GM23338 (cell line): ENCODE results near the gene GPC6.

ENCODE experiments used
- CREB1 ChIP-seq: fragments of 250-450 bp; sonication (Bioruptor Pico); IDR thresholded peaks from 2 replicates; pipeline ENCODE4 v1.5.0; 2020; ENCODE audit warnings: low read depth, mild to moderate bottlenecking, moderate library complexity
- EZH2 ChIP-seq: fragments of 200-600 bp; sonication (generic); IDR thresholded peaks from one replicate; pipeline ENCODE4 v1.8.0; 2017; ENCODE audit warnings: antibody characterized with exemption, mild to moderate bottlenecking, low read depth; ENCODE audit not compliant: unreplicated experiment
- EZH2phosphoT487 ChIP-seq: fragments of 200-600 bp; sonication (generic); IDR thresholded peaks from one replicate; pipeline ENCODE4 v1.8.1; 2018; ENCODE audit warnings: antibody characterized with exemption; ENCODE audit not compliant: unreplicated experiment
- JUNB ChIP-seq: IDR thresholded peaks from one replicate; pipeline ENCODE4 v1.6.1; 2016; ENCODE audit warnings: antibody characterized with exemption; ENCODE audit not compliant: unreplicated experiment
- NANOG ChIP-seq: IDR thresholded peaks from 2 replicates; pipeline ENCODE4 v1.6.1; 2016; ENCODE audit warnings: antibody characterized with exemption, borderline replicate concordance
- POLR2AphosphoS5 ChIP-seq: IDR thresholded peaks from 2 replicates; pipeline ENCODE4 v1.6.1; 2016; ENCODE audit warnings: antibody characterized with exemption, low read depth
- STAT1 ChIP-seq: IDR thresholded peaks from one replicate; pipeline ENCODE4 v1.6.1; 2016; ENCODE audit warnings: antibody characterized with exemption; ENCODE audit not compliant: unreplicated experiment
- ZNF114 ChIP-seq: fragments of 250-450 bp; sonication (Bioruptor Pico); IDR thresholded peaks from 2 replicates; pipeline ENCODE4 v1.5.0; 2020; ENCODE audit warnings: mild to moderate bottlenecking, moderate library complexity
- ZNF331 ChIP-seq: fragments of 250-450 bp; sonication (Bioruptor Pico); IDR thresholded peaks from 2 replicates; pipeline ENCODE4 v1.5.0; 2020; ENCODE audit warnings: low read depth, mild to moderate bottlenecking, moderate library complexity
- TF ChIP-seq, protein P1 (sequence below), 2 experiments: fragments of 200-600 bp in 1 of 2; sonication (generic) in 1 of 2; conservative IDR thresholded peaks; 2 replicates each; pipeline versions ENCODE4 v1.5.1 to v1.6.1; 2016 to 2017; ENCODE audit warnings: antibody characterized with exemption in 2 of 2, low read depth in 2 of 2, mild to moderate bottlenecking in 2 of 2, moderate library complexity in 1 of 2
- TF ChIP-seq, protein P2 (sequence below): IDR thresholded peaks from one replicate; pipeline ENCODE4 v1.6.1; 2018; ENCODE audit warnings: antibody characterized with exemption; ENCODE audit not compliant: unreplicated experiment
- TF ChIP-seq, protein P3 (sequence below): fragments of 250-450 bp; sonication (Bioruptor Pico); IDR thresholded peaks from 2 replicates; pipeline ENCODE4 v1.5.0; 2020; ENCODE audit warnings: mild to moderate bottlenecking, moderate library complexity
- TF ChIP-seq, protein P4 (sequence below): IDR thresholded peaks from 2 replicates; pipeline ENCODE4 v1.6.1; 2016; ENCODE audit warnings: antibody characterized with exemption

DNA sequence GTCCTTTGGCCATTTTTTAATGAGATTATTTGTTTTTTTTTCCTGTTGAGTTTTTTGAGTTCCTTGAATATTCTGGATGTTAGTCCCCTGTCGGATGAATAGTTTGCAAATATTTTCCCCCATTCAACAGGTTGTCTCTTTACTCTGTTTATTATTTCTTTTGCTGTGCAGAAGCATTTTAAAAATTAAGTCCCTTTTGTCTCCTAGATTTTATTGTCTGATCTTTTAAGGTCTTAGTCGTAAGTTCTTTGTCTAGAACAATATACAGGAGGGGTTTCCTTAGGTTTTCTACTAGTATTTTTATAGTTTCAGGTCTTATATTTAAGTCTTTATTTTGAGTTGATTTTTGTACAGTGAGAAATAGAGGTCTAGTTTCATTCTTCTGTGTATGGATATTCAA is 284.4 kb downstream of the GPC6 start:
- TF ChIP-seq CREB1 (no peak), EZH2 (no peak), POLR2AphosphoS5 (no peak), JUNB (no peak), EZH2phosphoT487 (no peak), ZNF331 (CRISPR knock-in tag) (no peak), ZNF114 (CRISPR knock-in tag) (no peak), STAT1 (no peak), NANOG (no peak)
- TF ChIP-seq, protein P1, sequence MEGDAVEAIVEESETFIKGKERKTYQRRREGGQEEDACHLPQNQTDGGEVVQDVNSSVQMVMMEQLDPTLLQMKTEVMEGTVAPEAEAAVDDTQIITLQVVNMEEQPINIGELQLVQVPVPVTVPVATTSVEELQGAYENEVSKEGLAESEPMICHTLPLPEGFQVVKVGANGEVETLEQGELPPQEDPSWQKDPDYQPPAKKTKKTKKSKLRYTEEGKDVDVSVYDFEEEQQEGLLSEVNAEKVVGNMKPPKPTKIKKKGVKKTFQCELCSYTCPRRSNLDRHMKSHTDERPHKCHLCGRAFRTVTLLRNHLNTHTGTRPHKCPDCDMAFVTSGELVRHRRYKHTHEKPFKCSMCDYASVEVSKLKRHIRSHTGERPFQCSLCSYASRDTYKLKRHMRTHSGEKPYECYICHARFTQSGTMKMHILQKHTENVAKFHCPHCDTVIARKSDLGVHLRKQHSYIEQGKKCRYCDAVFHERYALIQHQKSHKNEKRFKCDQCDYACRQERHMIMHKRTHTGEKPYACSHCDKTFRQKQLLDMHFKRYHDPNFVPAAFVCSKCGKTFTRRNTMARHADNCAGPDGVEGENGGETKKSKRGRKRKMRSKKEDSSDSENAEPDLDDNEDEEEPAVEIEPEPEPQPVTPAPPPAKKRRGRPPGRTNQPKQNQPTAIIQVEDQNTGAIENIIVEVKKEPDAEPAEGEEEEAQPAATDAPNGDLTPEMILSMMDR (conservative IDR thresholded peaks at IDR 0.05; ENCODE audit: low read depth in 2 of 2) = no peak
- TF ChIP-seq, protein P2, sequence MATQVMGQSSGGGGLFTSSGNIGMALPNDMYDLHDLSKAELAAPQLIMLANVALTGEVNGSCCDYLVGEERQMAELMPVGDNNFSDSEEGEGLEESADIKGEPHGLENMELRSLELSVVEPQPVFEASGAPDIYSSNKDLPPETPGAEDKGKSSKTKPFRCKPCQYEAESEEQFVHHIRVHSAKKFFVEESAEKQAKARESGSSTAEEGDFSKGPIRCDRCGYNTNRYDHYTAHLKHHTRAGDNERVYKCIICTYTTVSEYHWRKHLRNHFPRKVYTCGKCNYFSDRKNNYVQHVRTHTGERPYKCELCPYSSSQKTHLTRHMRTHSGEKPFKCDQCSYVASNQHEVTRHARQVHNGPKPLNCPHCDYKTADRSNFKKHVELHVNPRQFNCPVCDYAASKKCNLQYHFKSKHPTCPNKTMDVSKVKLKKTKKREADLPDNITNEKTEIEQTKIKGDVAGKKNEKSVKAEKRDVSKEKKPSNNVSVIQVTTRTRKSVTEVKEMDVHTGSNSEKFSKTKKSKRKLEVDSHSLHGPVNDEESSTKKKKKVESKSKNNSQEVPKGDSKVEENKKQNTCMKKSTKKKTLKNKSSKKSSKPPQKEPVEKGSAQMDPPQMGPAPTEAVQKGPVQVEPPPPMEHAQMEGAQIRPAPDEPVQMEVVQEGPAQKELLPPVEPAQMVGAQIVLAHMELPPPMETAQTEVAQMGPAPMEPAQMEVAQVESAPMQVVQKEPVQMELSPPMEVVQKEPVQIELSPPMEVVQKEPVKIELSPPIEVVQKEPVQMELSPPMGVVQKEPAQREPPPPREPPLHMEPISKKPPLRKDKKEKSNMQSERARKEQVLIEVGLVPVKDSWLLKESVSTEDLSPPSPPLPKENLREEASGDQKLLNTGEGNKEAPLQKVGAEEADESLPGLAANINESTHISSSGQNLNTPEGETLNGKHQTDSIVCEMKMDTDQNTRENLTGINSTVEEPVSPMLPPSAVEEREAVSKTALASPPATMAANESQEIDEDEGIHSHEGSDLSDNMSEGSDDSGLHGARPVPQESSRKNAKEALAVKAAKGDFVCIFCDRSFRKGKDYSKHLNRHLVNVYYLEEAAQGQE = no peak
- TF ChIP-seq, protein P3, sequence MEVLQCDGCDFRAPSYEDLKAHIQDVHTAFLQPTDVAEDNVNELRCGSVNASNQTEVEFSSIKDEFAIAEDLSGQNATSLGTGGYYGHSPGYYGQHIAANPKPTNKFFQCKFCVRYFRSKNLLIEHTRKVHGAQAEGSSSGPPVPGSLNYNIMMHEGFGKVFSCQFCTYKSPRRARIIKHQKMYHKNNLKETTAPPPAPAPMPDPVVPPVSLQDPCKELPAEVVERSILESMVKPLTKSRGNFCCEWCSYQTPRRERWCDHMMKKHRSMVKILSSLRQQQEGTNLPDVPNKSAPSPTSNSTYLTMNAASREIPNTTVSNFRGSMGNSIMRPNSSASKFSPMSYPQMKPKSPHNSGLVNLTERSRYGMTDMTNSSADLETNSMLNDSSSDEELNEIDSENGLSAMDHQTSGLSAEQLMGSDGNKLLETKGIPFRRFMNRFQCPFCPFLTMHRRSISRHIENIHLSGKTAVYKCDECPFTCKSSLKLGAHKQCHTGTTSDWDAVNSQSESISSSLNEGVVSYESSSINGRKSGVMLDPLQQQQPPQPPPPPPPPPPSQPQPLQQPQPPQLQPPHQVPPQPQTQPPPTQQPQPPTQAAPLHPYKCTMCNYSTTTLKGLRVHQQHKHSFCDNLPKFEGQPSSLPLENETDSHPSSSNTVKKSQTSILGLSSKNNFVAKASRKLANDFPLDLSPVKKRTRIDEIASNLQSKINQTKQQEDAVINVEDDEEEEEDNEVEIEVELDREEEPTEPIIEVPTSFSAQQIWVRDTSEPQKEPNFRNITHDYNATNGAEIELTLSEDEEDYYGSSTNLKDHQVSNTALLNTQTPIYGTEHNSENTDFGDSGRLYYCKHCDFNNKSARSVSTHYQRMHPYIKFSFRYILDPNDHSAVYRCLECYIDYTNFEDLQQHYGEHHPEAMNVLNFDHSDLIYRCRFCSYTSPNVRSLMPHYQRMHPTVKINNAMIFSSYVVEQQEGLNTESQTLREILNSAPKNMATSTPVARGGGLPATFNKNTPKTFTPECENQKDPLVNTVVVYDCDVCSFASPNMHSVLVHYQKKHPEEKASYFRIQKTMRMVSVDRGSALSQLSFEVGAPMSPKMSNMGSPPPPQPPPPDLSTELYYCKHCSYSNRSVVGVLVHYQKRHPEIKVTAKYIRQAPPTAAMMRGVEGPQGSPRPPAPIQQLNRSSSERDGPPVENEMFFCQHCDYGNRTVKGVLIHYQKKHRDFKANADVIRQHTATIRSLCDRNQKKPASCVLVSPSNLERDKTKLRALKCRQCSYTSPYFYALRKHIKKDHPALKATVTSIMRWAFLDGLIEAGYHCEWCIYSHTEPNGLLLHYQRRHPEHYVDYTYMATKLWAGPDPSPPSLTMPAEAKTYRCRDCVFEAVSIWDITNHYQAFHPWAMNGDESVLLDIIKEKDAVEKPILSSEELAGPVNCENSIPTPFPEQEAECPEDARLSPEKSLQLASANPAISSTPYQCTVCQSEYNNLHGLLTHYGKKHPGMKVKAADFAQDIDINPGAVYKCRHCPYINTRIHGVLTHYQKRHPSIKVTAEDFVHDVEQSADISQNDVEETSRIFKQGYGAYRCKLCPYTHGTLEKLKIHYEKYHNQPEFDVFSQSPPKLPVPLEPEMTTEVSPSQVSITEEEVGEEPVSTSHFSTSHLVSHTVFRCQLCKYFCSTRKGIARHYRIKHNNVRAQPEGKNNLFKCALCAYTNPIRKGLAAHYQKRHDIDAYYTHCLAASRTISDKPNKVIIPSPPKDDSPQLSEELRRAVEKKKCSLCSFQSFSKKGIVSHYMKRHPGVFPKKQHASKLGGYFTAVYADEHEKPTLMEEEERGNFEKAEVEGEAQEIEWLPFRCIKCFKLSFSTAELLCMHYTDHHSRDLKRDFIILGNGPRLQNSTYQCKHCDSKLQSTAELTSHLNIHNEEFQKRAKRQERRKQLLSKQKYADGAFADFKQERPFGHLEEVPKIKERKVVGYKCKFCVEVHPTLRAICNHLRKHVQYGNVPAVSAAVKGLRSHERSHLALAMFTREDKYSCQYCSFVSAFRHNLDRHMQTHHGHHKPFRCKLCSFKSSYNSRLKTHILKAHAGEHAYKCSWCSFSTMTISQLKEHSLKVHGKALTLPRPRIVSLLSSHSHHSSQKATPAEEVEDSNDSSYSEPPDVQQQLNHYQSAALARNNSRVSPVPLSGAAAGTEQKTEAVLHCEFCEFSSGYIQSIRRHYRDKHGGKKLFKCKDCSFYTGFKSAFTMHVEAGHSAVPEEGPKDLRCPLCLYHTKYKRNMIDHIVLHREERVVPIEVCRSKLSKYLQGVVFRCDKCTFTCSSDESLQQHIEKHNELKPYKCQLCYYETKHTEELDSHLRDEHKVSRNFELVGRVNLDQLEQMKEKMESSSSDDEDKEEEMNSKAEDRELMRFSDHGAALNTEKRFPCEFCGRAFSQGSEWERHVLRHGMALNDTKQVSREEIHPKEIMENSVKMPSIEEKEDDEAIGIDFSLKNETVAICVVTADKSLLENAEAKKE (CRISPR knock-in tag) = no peak
- TF ChIP-seq, protein P4, sequence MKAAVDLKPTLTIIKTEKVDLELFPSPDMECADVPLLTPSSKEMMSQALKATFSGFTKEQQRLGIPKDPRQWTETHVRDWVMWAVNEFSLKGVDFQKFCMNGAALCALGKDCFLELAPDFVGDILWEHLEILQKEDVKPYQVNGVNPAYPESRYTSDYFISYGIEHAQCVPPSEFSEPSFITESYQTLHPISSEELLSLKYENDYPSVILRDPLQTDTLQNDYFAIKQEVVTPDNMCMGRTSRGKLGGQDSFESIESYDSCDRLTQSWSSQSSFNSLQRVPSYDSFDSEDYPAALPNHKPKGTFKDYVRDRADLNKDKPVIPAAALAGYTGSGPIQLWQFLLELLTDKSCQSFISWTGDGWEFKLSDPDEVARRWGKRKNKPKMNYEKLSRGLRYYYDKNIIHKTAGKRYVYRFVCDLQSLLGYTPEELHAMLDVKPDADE = no peak
